Right ventricle myocardium inferior (tissue), 1 donor: ENCODE measurements around the gene RAB3B. TPM values are rescaled to one million over a fixed set of nuclear protein-coding genes. Genes with fewer than 3 reads are reported as not detected.

Experiments used
- ATAC-seq: fragments of 200-7000 bp; cut with Tn5 transposase; one replicate; pipeline ENCODE4 v1.9.1; 2020; ENCODE audit warnings: mild to moderate bottlenecking, moderate library complexity
- DNase-seq: peaks from one replicate; pipeline ENCODE4 v3.0.0; 2021; ENCODE audit errors: missing footprints
- intact Hi-C: fragments of 100-400 bp; cut with DNase I; formaldehyde crosslinking; loops from one replicate; pipeline ENCODE4 v1.11.0; 2022
- total RNA-seq: library from RNA; stranded (reverse); fragmentation: NEBNext Ultra II Directional; extraction: Animal tissue kit (Norgen Biotek cat#: 25700); gene quantifications from one replicate; pipeline ENCODE4 v1.2.1, GENCODE V29; 2021
- donor health status: DM: no; HTN: yes; CAD: no; lungs with severe emphysema.

RAB3B gene
- total RNA-seq, 1 donor from 2014 or later, result not detected

GRCh38 chr1:51936531-51936930, 54.0 kb downstream of the RAB3B start:
- ATAC-seq (no peak), DNase-seq (no peak)
- intact Hi-C loops, result no loop called here

DNA sequence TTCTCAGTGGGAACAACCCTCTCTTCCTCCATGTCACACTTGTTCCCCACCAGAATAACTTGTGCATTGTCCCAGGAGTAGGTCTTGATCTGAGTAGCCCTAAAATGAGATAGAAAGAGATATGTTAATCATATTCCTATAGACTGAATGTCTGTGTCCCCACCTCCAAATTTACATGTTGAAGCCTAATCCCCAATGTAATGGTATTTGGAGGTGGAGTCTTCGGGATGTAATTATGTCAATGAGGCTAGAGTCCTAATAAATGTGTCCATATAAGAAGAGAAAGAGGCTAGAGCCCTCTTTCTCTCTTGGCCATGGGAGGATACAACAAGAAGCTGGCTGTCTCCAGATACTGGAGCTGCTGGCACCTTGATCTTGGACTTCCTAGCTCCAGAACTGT, 57.2 kb downstream of the RAB3B start:
- no peak for ATAC-seq
- no peak for DNase-seq
- intact Hi-C loops, result no loop called here

- DNase-seq (no peak), ATAC-seq (no peak)
- intact Hi-C loops, result no loop called here
Measured at GRCh38 chr1:51930329-51930728, 60.2 kb downstream of the RAB3B start.

DNA sequence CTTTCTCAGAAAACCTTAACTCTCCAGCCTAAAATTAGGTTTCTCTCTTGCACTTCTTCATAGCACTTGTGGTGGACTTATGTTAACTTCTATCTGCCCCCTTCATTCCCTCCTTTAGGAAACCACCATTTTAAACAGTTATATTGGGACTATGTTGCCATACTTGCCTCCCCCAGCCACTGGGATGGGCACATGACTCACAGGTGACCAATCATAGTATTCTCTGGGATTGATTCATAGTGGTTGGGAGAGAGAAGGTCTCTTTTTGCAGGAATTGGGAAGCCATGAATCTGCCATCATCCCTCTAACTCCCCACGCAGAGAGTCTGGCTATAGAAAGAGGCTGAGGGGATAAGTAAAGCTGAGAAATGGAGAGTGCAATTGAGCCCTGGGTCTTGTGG, 61.6 kb downstream of the RAB3B start:
- ATAC-seq, result no peak
- no peak for DNase-seq
- intact Hi-C loops, result no loop called here

DNA sequence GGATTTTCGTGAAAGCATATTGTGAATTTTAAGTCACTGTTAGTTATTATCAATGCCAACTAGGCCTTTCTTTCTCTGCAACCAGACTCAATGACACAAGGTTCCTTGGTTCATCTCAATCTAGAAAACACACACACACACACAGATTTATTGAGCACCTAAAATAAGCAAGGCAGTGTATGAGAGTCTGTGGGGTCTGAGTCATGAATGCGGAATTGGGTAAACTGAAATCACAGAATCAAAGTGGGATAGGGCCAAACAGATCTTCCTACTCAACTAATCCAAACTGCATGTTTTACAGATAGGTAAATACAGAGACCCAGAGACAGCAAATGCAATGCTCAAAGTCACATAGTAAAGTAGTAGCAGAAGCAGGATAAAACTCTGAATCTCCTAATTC, 63.5 kb downstream of the RAB3B start:
- ATAC-seq (no peak), DNase-seq (no peak)
- intact Hi-C loops, result no loop called here

- intact Hi-C loops, result no loop called here
- ATAC-seq, result no peak
- no peak for DNase-seq
Measured at GRCh38 chr1:51926171-51926812, 64.2 kb downstream of the RAB3B start.

DNA sequence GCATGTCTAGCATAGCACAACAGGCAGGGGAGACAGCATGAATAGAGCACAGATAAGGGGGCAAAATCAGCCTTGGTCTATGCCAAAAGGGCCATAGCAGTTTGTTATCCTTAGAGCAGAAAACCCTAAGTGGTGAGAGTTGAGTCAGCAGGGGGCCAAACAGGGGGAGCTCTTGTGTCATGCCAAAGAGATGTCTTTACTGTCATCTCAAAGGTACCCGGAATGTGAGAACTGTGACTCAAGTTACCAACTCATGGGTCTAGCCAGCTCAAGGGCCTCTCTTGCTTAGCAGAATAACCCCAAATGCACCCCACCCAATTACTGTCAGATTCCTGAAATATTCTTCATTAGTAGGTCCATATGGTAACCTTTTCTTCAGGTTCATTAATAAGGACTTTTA, 66.0 kb downstream of the RAB3B start:
- intact Hi-C loops, result no loop called here
- no peak for DNase-seq
- ATAC-seq, result no peak

DNA sequence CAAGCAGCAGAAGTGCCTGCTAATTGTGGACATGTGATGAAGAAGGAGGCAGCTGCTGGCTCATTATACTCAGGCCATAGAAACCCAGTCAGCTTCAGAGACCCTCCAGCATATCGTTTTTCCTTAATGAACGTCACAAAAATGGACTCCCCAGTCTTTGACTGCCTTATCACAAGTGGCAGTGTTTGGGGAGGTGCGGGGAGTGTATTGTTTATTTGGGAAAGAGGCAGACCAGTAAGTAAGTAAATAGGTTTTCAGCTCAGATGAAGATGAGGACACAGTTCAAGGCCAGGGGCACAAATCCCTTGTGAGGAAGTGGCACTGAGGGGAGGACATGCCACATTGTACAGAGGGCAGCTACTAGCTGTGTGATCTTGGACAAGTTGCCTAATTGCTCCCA, 68.5 kb downstream of the RAB3B start:
- ATAC-seq, result no peak
- no peak for DNase-seq
- intact Hi-C loops, result no loop called here

DNA sequence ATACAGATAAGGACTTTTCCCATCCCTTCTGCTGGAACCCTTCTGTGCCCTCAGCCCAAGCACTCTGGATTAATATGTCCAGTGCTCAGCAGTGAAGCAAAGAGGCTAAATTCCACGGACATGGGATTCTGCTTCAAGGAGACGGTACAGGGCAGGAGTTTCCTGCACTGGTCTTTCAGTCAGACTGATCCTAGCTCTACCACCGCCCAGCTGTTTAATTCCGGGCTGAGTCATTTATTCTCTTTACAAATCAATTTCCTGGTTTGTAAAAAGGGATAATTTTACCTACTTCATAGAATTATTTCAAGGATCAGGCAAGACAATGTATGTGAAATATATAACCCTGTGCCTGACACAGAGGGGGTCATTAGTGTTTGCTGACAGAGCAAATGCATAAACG, 70.4 kb downstream of the RAB3B start:
- ATAC-seq (no peak), DNase-seq (no peak)
- intact Hi-C loops, result no loop called here

DNA sequence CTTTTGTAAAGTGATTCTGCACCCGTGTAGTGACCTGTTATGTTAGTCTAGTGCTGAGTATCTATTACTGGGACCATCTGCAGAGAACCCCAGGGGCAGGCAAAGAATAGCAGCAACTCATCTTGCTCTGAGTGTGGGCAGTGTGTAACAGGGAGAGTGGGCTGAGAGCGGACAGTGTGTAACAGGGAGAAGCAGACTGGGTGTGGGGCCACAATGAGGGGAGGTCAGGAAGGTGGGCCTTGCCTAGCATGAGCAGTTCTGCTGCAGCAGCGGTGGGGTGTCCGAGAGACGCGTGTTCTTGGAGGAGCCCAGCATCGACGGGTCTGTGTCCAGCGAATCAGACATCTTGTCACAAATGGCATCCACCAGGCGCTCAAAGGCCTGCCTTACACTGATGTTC, 70.8 kb downstream of the RAB3B start:
- intact Hi-C loops, result no loop called here
- ATAC-seq, result no peak

DNA sequence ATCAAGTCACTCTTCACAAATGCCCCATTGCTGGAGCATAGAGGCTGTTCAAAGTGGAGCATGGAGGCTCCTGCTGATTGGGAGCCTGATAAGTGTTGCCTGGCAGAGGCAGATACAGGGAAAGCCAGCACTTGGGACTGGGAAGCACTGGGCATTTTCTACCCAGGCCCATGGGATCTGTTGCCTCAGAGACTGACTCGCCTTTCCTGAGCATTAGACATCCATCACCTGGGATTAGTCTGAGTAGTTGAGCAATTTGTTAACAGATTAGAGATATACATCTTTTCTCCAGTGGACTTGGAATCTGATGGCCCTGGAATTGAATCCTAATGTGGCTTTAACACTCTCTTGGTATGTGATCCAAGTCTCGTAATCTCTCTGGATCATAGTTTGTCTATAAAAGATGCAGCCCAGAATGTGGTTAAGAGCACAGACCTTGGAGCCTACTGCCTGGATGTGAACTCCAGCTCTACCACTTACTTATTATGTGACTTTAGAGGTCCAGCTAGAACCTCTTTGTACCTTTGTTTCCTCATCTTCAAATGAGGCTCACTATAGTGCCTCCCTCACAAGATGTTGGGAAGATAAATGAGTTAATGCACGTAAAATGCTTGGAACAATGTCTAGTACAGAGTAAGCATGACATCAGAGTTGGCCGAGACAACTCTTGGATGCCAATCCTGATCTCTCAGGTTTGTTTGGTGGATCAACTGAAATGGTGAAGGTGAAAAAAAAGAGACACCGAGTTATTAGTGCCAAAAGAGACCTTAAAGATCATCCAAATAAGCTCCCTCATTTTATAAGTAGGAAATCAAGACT, 73.7 kb downstream of the RAB3B start:
- DNase-seq (no peak), ATAC-seq (no peak)
- intact Hi-C loops, result no loop called here

More for the DNA sequence above, 70.8 kb downstream of the RAB3B start:
- no peak for DNase-seq

DNA sequence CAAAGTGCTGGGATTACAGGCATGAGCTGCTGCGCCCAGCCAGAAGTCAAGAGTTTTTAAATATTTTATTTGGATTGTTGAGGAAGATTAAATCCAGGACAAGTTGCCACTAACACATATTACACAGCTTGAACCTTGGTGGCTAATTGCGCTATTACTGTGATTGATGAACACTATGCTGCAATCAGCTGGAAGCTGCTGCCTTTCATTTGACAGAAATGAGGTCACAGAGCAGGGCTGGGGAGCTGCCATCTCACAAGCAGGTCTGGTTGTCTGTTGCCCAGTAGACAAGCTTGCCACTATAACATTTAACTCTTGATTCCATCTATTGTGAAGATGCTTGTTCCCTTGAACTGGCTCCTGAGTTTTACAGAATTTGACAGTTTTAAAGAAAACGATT, 74.5 kb downstream of the RAB3B start:
- DNase-seq (no peak), ATAC-seq (no peak)
- intact Hi-C loops, result no loop called here

DNA sequence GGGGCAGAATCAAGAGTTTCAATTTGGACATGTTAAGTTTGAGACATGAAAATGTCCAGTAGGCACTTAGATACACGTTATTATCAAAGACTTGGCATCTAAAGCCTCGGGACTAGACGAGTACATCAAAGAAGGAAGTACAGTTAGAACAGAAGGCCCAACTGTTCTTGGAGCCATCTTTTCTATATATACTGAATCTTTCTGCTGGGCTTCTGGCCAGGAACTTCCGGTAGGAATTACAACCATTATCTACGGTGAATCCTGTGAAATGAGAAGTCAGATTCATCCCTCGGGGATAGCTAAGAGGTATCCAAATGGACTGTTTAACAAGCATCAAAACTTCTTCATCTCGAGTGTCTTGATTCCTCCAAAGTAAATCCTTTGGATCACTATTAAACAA, 77.6 kb downstream of the RAB3B start:
- intact Hi-C loops, result no loop called here
- DNase-seq, result no peak
- no peak for ATAC-seq

DNA sequence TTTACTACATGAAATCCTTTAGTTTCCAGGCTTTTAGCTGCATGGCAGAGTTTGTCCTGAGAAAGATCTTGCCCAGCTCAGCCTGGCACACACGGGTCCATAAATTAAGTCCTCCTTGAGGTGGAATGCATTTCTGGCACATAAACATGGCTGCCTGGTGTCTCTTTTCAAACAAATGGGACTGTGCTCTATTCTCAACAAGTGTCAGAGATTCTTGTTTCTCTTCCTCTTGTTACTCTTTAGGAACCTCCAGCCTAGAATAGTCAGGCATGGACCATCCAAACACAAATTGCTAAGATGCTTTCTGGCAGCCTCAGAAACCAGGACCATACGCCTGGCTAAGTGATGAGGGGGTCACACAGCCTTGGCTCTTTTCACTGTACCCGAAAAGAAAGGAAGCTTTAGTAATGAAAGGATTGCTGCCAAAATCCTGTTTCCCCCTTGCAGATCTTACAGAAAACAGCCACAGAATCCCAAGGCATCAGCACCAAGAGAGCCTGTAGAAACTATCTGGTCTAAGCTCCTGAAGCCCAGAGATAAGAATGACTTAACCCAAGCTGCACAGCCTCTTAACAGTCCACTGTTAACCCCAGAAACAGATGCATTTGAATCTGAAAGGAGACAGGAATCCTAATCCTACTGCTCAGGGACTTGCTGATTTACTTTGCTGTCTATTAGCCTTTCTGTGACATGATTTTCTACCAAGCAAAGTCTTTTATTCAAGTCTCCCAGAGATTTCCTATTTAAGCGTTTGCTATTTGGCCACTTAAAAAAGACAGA, 80.1 kb downstream of the RAB3B start:
- DNase-seq (no peak), ATAC-seq (no peak)
- intact Hi-C loops, result no loop called here

- intact Hi-C loops, result no loop called here
- no peak for ATAC-seq
- DNase-seq, result no peak
Measured at GRCh38 chr1:51908499-51908898, 82.0 kb downstream of the RAB3B start.

DNA sequence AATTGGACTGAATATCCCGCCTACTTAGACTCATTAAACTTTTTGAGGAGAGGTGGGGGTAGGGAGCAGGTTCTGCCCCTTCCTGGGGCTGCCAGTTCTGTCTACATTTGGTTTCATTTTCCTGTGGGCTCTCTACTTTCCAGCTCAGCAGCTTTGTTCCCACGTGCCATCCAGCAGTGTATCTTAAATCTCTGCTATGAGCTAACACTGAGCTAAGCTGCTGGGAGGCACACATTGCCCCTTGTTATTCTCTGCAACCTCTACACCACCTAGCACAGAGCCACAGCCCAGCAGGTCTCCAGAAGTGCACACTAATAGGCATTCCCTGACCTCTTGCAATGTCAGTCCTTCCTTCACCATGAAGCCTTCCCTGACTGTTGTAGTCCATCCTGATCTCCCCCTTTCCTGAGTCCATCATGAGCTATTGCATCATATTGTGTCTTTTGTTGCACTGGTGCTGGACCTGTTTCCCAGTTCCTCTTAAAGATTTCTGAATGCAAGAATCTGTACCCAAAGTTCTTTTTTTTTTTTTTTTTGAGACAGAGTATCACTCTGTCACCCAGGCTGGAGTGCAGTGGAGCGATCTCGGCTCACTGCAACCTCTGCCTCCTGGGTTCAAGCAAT, 83.3 kb downstream of the RAB3B start:
- no peak for DNase-seq
- intact Hi-C loops, result no loop called here
- ATAC-seq, result no peak

DNA sequence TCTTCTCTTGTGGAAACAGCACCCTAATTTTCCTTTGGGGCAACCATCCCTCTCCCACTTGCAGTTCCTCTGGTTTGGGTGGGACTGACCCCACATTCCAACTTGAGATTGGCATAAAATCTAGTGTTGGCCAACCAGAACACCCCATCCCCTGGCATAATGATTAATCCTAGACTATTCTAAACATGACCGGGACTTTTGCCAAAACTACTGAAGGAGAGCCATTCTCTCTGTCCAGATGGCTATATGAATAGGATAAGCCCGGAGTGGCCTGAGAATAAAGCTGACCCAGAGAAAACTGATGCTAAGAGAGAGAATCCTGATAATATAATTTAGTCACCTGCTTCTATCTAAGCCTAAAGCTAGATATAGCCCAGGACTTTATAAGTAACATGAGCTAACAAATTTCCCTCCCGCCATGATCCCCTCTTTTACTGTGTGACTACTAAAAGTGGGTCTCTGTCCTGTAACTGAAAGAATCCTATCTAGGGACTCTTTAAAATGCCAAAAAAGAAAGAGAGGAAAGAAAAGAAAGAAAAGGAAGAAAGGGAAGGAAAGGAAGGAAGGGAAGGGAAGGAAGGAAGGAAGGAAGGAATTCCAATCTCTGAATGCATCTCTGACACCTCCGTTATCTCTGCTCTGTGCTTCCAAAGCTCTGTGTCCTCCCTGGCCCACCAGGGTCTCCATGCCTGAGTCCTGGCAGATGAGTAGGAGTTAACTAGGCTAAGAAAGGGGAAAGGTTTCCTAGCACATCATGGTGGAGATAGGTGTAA, 84.0 kb downstream of the RAB3B start:
- intact Hi-C loops, result no loop called here
- ATAC-seq, result no peak

DNA sequence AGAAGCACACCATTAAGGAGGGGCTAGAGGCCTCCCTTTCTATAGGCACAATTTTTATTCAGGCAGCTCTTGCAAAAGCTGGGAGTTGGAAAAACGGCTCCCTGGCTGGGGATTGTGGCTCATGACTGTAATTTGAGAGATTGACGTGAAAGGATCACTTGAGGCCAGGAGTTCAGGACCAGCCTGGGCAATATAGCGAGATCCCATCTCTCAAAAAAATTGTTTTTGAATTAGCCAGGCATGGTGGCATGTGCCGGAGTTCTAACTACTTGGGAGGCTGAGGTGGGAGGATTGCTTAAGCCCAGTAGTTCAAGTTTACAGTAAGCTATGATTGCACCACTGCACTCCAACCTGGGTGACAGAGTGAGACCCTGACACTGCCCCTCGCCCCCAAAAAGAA, 88.0 kb downstream of the RAB3B start:
- DNase-seq (no peak), ATAC-seq (no peak)
- intact Hi-C loops, result no loop called here

More for the DNA sequence above, 84.0 kb downstream of the RAB3B start:
- no peak for DNase-seq

DNA sequence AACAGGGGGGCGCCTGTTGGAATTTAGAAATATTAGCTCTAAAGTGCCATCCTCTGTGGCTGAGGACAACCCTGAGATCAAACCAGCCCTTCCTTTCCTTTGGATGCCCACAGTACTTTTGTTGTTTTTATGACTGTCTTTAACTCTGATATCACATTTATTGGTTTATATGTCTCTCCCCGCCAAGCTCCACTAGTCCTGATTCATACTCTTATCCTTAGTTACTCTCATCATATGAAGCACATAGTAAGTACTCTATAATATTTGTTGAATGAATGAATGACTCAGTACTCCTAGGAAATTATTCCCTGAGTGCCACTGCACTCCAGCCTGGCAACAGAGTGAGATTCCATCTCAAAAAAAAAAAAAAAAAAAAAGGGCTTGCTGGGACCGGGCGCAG, 89.3 kb downstream of the RAB3B start:
- DNase-seq (no peak), ATAC-seq (no peak)
- intact Hi-C loops, result no loop called here
